Measurements from ENCODE around the gene FUZ. TPM values are rescaled to one million over a fixed set of nuclear protein-coding genes. Genes with fewer than 3 reads are reported as not detected.

The FUZ gene
- total and polyA plus RNA-seq, 2 of the 4 experiments (the other 2 are of a cell fraction) = 12.1 to 14.3 TPM

GRCh38 chr19:49830766-49831165 lies 17.7 kb upstream of the FUZ start:
- Histone ChIP-seq H3K36me3 (ENCODE audit: control insufficient read depth, insufficient read depth, low read length) (peaks cover 68% of the 10 kb centered on the region), H2BK20ac (ENCODE audit: low read depth, low read length) (no peak overlapping the region), H4K8ac (ENCODE audit: low read depth in 2 of 2, low read length in 2 of 2) (no peak overlapping the region), H4K5ac (ENCODE audit: low read depth, low read length) (no peak overlapping the region), H2BK15ac (ENCODE audit: low read depth, low read length) (no peak overlapping the region), H3K23ac (ENCODE audit: low read depth, low read length) (no peak overlapping the region), H3K9me1 (ENCODE audit: insufficient read depth, low read length) (peaks cover 3% of the 10 kb centered on the region; the same call in 1 of the 2 replicates), H2BK5ac (ENCODE audit: low read depth, low read length, poor library complexity, severe bottlenecking) (no peak overlapping the region), H2AK9ac (replicated peaks; ENCODE audit: low read depth, low read length, poor library complexity) (no peak overlapping the region), H3K18ac (ENCODE audit: low read depth, low read length) (no peak overlapping the region), H3K4me3 (ENCODE audit: insufficient read depth, low read depth, low read length) (no peak overlapping the region), H3K4me2 (ENCODE audit: low read depth, low read length) (no peak overlapping the region), H3K14ac (replicated peaks; ENCODE audit: low read depth, low read length) (no peak overlapping the region), H3K4me1 (ENCODE audit: control insufficient read depth, insufficient read depth, low read length) (no peaks in the 10 kb centered on the region), H4K91ac (ENCODE audit: insufficient read depth, low read depth, low read length) (no peak overlapping the region), H3K56ac (ENCODE audit: extremely low read depth, insufficient read depth, low read length) (no peak overlapping the region), H2AK5ac (ENCODE audit: low read depth, low read length) (no peak overlapping the region), H2BK120ac (ENCODE audit: low read depth, low read length) (no peak overlapping the region), H3K79me1 (ENCODE audit: low read depth in 1 of 2, low read length in 2 of 2) (peaks cover 3 to 30% of the 10 kb centered on the region in 2 experiments; a peak in 3 of 4 replicates), H3K9me3 (ENCODE audit: control insufficient read depth, insufficient read depth, low read length) (no peaks in the 10 kb centered on the region), H3K9ac (ENCODE audit: low read depth, low read length) (no peak overlapping the region), H3K4ac (ENCODE audit: low read depth, low read length) (no peak overlapping the region), H2AFZ (replicated peaks; ENCODE audit: low read length, poor library complexity) (no peak overlapping the region), H3K27ac (ENCODE audit: insufficient read depth, low read length) (no peak overlapping the region), H4K20me1 (ENCODE audit: insufficient read depth, low read length) (peaks cover 23% of the 10 kb centered on the region), H3K27me3 (ENCODE audit: control insufficient read depth, insufficient read depth, low read length) (no peaks in the 10 kb centered on the region)
- no peak for ATAC-seq (ENCODE audit: low read depth)
- TF ChIP-seq CTCF (conservative IDR thresholded peaks at IDR 0.05; ENCODE audit: low read depth, low read length) (no peak), RCOR1 (IDR thresholded peaks at IDR 0.05; ENCODE audit: insufficient replicate concordance, low read length) (no peak), SMC3 (IDR thresholded peaks at IDR 0.05; ENCODE audit: low read depth, low read length) (no peak), MAFK (IDR thresholded peaks at IDR 0.05; ENCODE audit: low read depth, low read length) (no peak), CEBPB (IDR thresholded peaks at IDR 0.05; ENCODE audit: low read depth, low read length) (no peak), POLR2A (IDR thresholded peaks at IDR 0.05; ENCODE audit: low read depth, low read length) (no peak), NFE2L2 (IDR thresholded peaks at IDR 0.05; ENCODE audit: low read depth, low read length) (no peak), CHD1 (IDR thresholded peaks at IDR 0.05; ENCODE audit: low read depth, low read length) (no peak), RAD21 (IDR thresholded peaks at IDR 0.05; ENCODE audit: low read length) (no peak), MAZ (IDR thresholded peaks at IDR 0.05; ENCODE audit: borderline replicate concordance, low read depth, low read length) (no peak)
- TF ChIP-seq, protein P1, sequence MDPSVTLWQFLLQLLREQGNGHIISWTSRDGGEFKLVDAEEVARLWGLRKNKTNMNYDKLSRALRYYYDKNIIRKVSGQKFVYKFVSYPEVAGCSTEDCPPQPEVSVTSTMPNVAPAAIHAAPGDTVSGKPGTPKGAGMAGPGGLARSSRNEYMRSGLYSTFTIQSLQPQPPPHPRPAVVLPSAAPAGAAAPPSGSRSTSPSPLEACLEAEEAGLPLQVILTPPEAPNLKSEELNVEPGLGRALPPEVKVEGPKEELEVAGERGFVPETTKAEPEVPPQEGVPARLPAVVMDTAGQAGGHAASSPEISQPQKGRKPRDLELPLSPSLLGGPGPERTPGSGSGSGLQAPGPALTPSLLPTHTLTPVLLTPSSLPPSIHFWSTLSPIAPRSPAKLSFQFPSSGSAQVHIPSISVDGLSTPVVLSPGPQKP (IDR thresholded peaks at IDR 0.05; ENCODE audit: borderline replicate concordance, low read depth, low read length) = no peak
- TF ChIP-seq, protein P2, sequence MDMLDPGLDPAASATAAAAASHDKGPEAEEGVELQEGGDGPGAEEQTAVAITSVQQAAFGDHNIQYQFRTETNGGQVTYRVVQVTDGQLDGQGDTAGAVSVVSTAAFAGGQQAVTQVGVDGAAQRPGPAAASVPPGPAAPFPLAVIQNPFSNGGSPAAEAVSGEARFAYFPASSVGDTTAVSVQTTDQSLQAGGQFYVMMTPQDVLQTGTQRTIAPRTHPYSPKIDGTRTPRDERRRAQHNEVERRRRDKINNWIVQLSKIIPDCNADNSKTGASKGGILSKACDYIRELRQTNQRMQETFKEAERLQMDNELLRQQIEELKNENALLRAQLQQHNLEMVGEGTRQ (IDR thresholded peaks at IDR 0.05; ENCODE audit: low read depth, low read length) = no peak
- WGBS, 2 experiments (ENCODE audit: extremely low coverage in 2 of 2, insufficient read length in 1 of 2) = 87% methylated on average over 5 of the region's 12 CpGs; no CpG with 5 or more reads in 1 of the 2 experiments
- intact Hi-C loops (cut with micrococcal nuclease) = no loop called here
- CTCF ChIA-PET = no interaction called here
- in situ Hi-C loops (cut with MboI; ENCODE audit: low sequenced_read_pairs) = no loop called here
- dilution Hi-C loops (cut with HindIII; ENCODE audit: low sequenced_read_pairs, unreplicated experiment) = no loop called here
- POLR2A ChIA-PET (ENCODE audit: unreplicated experiment) = no interaction called here
- no peak for DNase-seq
- BruUV-seq (replicated peaks) = no TSS peak

Measured in IMR-90 (cell line).